Measurements from ENCODE around the gene MDC1.
"Not testable (repeated sequence)": the region's sequence is repeated elsewhere in the genome, so short reads cannot be mapped to it uniquely, and the experiment has no call there.

MDC1 gene

DNA sequence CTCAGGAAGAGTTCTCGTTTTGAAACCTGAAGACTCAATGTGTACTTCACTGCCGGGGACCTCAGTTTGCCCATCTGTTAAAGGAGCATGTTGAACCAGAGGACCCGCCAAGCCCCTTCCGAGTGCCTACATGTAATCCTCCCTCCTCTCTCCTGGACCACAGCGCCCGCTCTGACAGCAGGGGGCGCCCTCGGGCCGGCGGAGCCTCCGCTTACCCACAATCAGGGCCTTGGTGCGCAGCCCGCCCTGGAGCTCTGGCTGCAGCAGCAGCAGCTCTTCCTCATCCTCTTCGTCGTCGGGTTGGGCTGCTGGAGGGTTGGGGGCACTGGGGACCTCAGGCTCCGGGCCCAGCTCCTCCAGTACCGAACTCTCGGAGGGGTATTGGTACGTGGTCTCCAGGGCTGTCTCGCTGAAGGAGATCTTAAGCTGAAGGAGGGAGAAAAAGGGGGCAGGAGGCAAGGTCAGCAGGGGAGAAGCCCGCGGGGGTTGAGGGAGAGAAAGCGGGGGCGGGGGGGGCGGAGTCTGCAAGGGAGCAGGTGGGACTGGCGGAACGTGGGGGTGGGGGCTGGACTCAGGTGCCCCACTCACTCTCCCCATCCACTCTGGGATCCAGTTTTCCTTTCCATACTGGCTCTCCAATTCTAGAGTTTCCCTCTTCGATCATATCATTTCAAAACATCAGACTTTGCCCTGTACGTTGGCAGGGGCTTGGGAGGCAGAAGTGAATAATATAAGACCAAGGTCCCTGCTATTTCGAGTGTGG is 37.9 kb downstream of the MDC1 start:
- DNase-seq: no peak

DNA sequence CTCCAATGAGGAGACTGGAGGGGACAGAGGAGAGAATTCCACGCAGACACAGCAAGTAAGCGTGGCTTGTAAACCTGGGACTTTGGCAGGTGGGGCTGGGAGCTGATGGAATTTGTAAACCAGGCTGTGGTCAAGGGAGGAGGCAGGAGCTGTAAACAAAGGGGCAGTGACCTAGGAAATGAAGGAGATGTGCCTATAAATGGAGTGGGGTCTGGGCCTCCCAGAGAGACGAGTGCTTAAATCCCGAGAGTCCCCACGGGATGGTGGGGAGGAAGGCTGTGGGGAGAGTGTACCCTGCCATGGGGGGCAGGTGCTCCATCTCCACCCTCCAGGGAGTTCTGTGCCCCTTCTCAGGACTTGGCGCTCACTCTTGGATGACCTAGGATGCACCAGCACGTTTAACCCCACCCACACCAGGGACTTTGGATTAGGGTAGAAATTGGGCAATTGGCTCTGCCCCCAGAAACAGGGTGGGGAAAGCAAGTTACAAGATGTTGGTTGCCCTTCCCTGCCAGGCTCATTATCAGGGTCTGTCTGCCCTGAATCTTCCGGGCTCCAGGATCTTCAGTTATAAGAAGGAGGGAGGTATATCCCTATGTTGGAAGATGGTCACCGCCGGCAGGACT is 40.3 kb downstream of the MDC1 start:
- no peak for DNase-seq

- DNase-seq: peak; percentile 71
These were observed 44.4 kb downstream of the MDC1 start, which contains the start of gene DHX16 for GRCh38 chr6:30672445-30673253. TSS of gene DHX16 (minus strand) at chr6:30673006. CDS start at chr6:30672841, 165 bp downstream.

DNA sequence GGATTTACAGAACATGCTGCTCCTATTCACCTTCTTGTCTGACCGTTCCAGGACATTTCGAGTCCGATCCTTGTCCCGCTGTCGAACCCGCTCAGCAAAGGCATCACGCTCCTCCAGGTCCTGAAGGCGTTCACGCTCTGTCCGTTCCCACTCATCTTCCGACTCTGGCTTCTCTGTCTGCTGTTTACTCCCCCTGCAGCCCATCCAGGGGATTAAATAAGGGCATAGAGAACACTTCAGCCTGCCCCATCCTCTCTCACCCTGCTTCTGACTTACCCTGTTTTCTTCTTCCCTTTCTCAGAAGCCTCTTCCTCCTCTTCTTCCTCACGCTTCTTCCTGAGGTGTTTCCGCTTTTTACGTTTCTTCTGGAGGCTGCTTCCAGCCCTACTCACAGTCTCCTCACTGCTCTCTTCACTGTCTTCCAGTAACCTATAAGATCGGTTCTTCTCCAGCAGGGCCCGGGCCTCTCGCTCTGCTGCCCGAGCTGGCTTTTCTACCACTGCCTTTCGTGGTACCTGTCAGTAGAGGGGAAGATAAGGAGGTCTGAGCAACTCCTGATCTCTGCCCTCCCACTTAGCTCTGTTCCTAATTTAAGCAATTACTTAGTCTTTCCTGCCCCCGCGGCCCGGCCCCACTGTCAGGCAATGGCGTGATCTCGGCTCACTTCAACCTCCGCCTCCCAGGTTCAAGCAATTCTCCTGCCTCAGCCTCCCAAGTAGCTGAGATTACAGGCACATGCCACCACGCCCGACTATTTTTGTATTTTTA is 46.1 kb downstream of the MDC1 start:
- DNase-seq: no peak

DNA sequence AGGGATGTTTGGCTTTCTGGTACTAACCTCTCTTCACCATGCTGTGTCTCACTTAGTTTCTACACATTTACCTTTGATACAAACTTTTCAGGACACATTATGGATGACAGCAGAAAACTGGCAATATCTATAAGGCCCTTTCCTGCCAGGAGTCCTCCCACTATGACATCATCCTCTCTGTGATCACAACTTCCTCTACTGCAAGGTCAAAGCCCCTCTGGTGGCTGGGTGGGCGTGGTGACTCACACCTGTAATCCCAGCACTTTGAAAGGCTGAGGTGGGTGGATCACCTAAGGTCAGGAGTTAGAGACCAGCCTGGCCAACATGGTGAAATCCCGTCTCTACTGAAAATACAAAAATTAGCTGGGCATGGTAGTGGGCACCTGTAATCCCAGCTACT is 50.8 kb downstream of the MDC1 start:
- DNase-seq: not testable (repeated sequence)

DNA sequence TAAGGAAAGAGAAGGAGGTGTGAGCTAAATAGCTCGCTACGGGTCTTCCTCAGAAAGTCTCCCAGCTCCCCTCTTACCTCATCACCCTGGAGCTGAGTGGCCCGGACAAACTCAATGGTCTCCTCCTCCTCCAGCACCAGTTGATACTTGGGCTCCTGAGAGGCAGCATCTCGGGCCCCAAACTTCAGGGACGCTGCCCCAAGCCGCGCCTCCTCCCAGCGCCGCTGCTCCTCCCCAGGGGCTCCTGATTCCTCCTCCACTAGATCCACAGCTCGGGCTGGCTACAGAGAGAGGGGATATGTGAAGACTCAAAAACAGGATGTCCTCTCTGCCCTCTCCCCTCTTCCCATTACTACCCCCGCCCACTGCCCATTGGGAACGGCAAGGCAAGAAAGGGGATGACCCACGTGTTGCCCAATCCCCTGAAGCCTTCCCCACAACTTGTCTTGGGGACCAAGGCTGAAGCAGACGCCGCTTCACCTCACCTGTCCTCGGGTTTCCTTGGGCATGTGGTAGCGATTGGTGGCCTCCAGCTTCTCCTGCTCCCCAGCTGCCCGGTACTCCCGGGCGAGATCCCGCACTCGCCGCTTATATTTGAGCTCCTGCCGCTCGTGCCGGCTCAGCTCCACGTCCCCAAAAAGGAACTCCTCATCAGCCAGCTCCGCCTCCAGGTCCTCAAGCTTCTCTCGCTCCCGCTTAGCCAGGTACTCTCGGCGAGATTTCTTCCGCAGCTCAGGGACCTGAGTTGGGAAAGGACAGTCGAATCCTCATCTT is 51.9 kb downstream of the MDC1 start:
- no peak for DNase-seq

DNA sequence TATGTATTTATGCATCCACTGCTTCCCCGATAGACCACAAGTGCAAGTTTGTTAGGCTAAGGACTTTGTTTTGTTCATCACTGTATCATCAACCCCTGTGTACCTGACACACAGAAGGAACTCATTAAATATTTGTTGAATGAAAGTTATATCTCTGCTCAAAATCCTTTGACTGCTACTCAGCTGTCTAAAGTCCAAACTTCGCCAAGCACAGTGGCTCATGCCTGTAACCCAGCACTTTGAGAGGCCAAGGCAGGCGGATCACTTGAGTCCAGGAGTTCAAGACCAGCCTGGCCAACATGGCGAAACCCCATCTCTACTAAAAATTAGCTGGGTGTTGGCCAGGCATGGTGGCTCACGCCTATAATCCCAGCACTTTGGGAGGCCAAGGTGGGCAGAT is 59.2 kb downstream of the MDC1 start:
- DNase-seq: not testable (repeated sequence)

DNA sequence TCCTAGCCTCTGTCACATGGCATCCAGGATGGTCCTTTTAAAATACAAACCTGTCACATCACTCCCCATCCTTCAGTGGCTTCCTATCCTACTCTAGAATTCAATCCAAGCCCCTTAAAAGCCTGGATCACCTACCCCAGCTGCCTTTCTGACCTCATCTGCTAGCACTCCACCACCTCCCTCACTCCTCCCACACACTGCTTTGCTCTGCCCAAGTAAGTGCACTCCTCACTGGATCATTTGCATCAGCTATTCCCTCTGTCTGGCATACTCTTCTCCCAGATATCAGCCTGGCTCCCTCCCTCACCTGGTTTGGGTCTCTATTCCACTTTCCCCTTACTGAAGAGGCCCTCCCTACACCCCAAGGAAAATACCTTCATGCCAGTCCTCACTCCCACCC is 59.6 kb downstream of the MDC1 start:
- DNase-seq: no peak

DNA sequence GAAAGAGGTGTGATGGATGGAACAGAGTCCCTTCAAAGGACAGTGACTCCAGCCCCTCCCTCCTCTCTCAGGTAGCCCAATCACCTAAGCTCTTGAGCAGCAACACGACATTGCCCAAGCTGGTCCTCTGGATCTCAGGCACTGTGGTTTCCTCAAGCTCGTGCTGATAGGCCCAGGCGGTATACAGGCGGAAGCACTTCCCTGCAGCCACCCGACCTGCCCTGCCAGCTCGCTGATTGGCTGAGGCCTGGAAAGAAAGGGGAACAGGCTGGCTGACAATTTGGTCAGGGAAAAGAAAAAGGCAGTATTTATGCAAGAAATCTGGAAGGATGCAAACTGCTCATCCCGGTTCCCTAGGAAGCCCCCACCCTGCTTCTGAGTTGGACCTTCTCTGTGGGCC is 60.6 kb downstream of the MDC1 start:
- no peak for DNase-seq

- no peak for DNase-seq
These were observed 61.4 kb downstream of the MDC1 start for GRCh38 chr6:30655743-30656094.

DNA sequence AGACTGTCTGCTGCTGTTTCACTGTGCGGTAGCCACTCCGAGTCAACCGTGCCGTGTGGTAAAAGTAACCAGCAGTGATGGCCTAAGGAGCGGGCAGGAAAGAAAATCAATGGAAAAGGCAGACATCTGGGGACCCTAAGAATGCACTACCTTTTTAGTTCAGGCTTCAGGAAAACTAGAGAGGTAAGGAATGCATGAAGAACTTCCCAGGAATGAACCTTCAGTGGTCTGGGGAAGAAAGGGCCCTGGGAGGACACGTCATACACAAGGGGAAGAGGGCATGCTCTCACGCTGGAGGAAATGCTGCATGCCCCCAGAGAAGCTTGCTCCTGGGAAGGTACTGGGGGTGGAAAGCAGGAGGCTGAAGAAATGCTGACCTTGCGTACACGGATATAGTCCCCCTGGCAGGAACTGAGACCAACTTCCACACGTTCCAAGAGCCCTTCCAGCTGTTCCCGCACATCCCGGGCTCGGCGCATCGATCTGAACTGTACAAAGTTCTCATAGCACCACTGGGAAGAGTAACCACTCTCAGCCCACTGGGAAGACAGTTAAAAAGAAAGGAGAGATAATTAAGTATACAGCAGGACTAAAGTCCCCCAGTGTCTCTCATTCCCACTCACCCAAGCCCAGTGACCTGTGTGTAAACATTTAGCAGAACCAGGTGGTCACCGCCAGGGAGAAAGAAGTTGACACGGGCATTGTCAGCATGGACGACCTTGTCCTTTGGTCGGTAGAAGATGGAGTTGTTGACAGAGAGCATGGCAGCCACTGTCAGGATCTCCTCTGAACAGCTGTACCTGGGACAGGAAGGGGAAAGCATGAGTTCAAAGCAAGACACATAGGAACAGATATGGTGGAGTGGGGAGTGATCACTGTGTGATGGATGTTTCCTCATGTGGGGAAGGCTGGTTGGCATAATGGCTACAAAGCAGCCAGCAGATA is 62.0 kb downstream of the MDC1 start:
- no peak for DNase-seq

GRCh38 chr6:30651143-30651542 is 65.9 kb downstream of the MDC1 start:
- DNase-seq: no peak
